M059J (cell line): Measurements from ENCODE around the gene EVL. TPM values are rescaled to one million over a fixed set of nuclear protein-coding genes. Genes with fewer than 3 reads are reported as not detected.

Experiments
- DNase-seq: peaks from one replicate; pipeline ENCODE4 v3.0.0-alpha.2; 2012; ENCODE audit warnings: low read depth
- total RNA-seq: library from RNA; depleted of rRNA; stranded (reverse); fragments of >200 nt; shearing (Covaris generic); gene quantifications from 2 replicates; pipeline ENCODE4 v1.2.3, GENCODE V29; 2014

The EVL gene
- total RNA-seq, 1 experiment from 2014 or later = 21.8 TPM

GRCh38 chr14:100108042-100108825 lies 43.0 kb downstream of the EVL start:
- peak; percentile 52 for DNase-seq

- peak; percentile 9 for DNase-seq
These were observed 43.8 kb downstream of the EVL start for GRCh38 chr14:100108840-100109593.

- no peak for DNase-seq
These were observed 44.4 kb downstream of the EVL start for GRCh38 chr14:100109594-100109955.

GRCh38 chr14:100110816-100111215 lies 45.6 kb downstream of the EVL start:
- DNase-seq = no peak

GRCh38 chr14:100111931-100112704 lies 46.9 kb downstream of the EVL start:
- no peak for DNase-seq

- DNase-seq = no peak
These were observed 49.0 kb downstream of the EVL start for GRCh38 chr14:100114109-100114765.

GRCh38 chr14:100115236-100115635 lies 50.0 kb downstream of the EVL start:
- DNase-seq = no peak

GRCh38 chr14:100115726-100116125 lies 50.5 kb downstream of the EVL start:
- DNase-seq = no peak

GRCh38 chr14:100116134-100116533 lies 50.9 kb downstream of the EVL start:
- DNase-seq = no peak

- DNase-seq = no peak
These were observed 51.8 kb downstream of the EVL start for GRCh38 chr14:100117026-100117425.

GRCh38 chr14:100117633-100118395 lies 52.6 kb downstream of the EVL start:
- DNase-seq = no peak

- no peak for DNase-seq
These were observed 53.3 kb downstream of the EVL start for GRCh38 chr14:100118396-100119011.

- no peak for DNase-seq
These were observed 54.0 kb downstream of the EVL start for GRCh38 chr14:100119251-100119650.

- no peak for DNase-seq
These were observed 55.5 kb downstream of the EVL start for GRCh38 chr14:100120522-100121269.

GRCh38 chr14:100121643-100122480 lies 56.6 kb downstream of the EVL start:
- DNase-seq = no peak

GRCh38 chr14:100122481-100123223 lies 57.4 kb downstream of the EVL start:
- no peak for DNase-seq

- no peak for DNase-seq
These were observed 58.4 kb downstream of the EVL start for GRCh38 chr14:100123618-100124017.

- DNase-seq = no peak
These were observed 59.4 kb downstream of the EVL start for GRCh38 chr14:100124551-100125088.
